IPS-18a (cell line): Measurements from ENCODE around the gene CD38.
"Not testable (repeated sequence)": the region's sequence is repeated elsewhere in the genome, so short reads cannot be mapped to it uniquely, and the experiment has no call there.

Experiments
- H3K27ac ChIP-seq: one replicate; pipeline ENCODE4 v1.5.1; 2013; ENCODE audit warnings: low read length
- H3K27me3 ChIP-seq: one replicate; pipeline ENCODE4 v1.6.1; 2013; ENCODE audit warnings: mild to moderate bottlenecking, low read length; ENCODE audit not compliant: control insufficient read depth, insufficient read depth
- H3K36me3 ChIP-seq: one replicate; pipeline ENCODE4 v1.6.1; 2013; ENCODE audit warnings: low read depth, low read length; ENCODE audit not compliant: control insufficient read depth
- H3K4me1 ChIP-seq: one replicate; pipeline ENCODE4 v1.6.1; 2013; ENCODE audit warnings: low read depth, low read length; ENCODE audit not compliant: control insufficient read depth
- H3K4me3 ChIP-seq: one replicate; pipeline ENCODE4 v1.5.1; 2013; ENCODE audit warnings: low read length
- H3K9ac ChIP-seq: one replicate; pipeline ENCODE4 v1.6.1; 2013; ENCODE audit warnings: mild to moderate bottlenecking, low read length, moderate library complexity
- H3K9me3 ChIP-seq: one replicate; pipeline ENCODE4 v1.6.1; 2013; ENCODE audit warnings: low read depth, low read length; ENCODE audit not compliant: control insufficient read depth

The CD38 gene

DNA sequence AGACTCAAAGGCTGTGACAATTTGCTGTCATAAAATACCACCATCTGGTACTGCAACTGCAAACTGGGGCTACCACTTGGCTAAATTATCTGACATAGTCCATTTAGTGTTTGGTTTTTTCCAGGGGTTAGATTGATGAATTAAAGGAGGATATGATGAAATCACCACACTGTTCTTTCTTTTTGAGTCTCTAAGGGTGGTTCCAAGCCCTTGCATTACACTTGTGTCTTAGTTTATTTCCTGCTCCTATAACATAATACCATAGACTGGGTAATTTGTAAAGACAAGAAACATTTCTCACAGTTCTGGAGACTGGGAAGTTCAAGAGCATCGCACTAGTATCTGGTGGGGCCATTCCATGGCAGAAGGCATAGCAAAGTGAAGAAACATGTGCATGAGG, 32.0 kb upstream of the CD38 start:
- H3K27ac ChIP-seq = no peak overlapping the region

GRCh38 chr4:15749001-15749400, 29.1 kb upstream of the CD38 start:
- H3K36me3 ChIP-seq = no peaks in the 10 kb centered on the region
- no peaks in the 10 kb centered on the region for H3K4me1 ChIP-seq
- H3K9me3 ChIP-seq = no peaks in the 10 kb centered on the region
- H3K27me3 ChIP-seq = no peaks in the 10 kb centered on the region
- no peak overlapping the region for H3K9ac ChIP-seq
- H3K27ac ChIP-seq = no peak overlapping the region
- no peak overlapping the region for H3K4me3 ChIP-seq

More for the DNA sequence above, 32.0 kb upstream of the CD38 start:
- no peak overlapping the region for H3K4me3 ChIP-seq
- H3K36me3 ChIP-seq = no peaks in the 10 kb centered on the region
- H3K4me1 ChIP-seq = no peaks in the 10 kb centered on the region
- H3K9me3 ChIP-seq = no peaks in the 10 kb centered on the region
- no peaks in the 10 kb centered on the region for H3K27me3 ChIP-seq
- no peak overlapping the region for H3K9ac ChIP-seq

GRCh38 chr4:15751153-15751552, 27.0 kb upstream of the CD38 start:
- no peaks in the 10 kb centered on the region for H3K9me3 ChIP-seq
- no peak overlapping the region for H3K9ac ChIP-seq
- H3K36me3 ChIP-seq = no peaks in the 10 kb centered on the region
- no peak overlapping the region for H3K27ac ChIP-seq
- H3K27me3 ChIP-seq = no peaks in the 10 kb centered on the region
- no peak overlapping the region for H3K4me3 ChIP-seq
- no peaks in the 10 kb centered on the region for H3K4me1 ChIP-seq

GRCh38 chr4:15753081-15753480, 25.0 kb upstream of the CD38 start:
- no peak overlapping the region for H3K9ac ChIP-seq
- H3K4me1 ChIP-seq = no peaks in the 10 kb centered on the region
- H3K4me3 ChIP-seq = no peak overlapping the region
- H3K9me3 ChIP-seq = no peaks in the 10 kb centered on the region
- H3K27ac ChIP-seq = no peak overlapping the region
- H3K27me3 ChIP-seq = no peaks in the 10 kb centered on the region
- H3K36me3 ChIP-seq = no peaks in the 10 kb centered on the region

- Histone ChIP-seq H3K9ac (no peak overlapping the region), H3K4me3 (no peak overlapping the region), H3K9me3 (no peaks in the 10 kb centered on the region), H3K4me1 (no peaks in the 10 kb centered on the region), H3K27ac (no peak overlapping the region), H3K36me3 (no peaks in the 10 kb centered on the region), H3K27me3 (no peaks in the 10 kb centered on the region)
Observed at GRCh38 chr4:15753786-15754185, 24.3 kb upstream of the CD38 start.

- Histone ChIP-seq H3K9ac (no peak overlapping the region), H3K36me3 (no peaks in the 10 kb centered on the region), H3K4me3 (no peak overlapping the region), H3K27me3 (no peaks in the 10 kb centered on the region), H3K27ac (no peak overlapping the region), H3K9me3 (no peaks in the 10 kb centered on the region), H3K4me1 (no peaks in the 10 kb centered on the region)
Observed at GRCh38 chr4:15754323-15754722, 23.8 kb upstream of the CD38 start.

DNA sequence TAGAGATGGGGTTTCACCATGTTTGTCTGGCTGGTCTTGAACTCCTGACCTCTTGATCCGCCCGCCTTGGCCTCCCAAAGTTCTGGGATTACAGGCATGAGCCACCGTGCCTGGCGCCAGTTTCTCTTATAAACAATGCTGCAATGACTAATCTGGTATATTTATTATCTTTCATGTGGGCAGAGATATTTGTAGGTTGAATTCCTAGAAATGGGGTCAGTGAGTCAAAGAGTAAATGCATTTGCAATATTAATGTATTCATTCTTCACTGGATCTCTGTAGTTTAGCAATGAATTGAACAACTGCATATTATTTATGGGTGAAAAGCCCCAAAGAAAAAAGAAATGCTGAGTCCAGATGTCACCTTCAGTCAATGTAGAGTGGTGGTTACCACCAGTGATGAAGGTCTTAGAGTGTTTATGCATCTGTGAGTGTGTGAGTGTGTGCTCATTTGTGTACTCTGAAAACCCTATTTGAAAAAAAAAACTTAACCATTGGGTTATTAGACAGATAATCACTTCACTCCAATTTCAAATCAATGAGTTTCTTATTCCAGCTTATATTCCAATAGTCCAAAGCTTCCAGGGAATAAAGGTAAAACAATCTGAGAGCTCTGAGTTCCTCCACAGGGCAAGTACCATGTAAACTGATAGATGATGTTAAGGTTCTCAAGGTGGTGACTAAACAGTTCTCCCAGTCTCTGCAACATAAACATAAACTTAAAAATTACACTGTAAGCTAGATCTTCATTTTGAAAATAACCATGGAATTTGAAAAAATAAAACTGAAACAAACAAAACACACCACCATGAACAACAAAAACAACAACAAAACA, 22.6 kb upstream of the CD38 start:
- H3K9ac ChIP-seq = no peak overlapping the region
- H3K27me3 ChIP-seq = no peaks in the 10 kb centered on the region
- H3K9me3 ChIP-seq = no peaks in the 10 kb centered on the region
- H3K27ac ChIP-seq = no peak overlapping the region
- no peak overlapping the region for H3K4me3 ChIP-seq
- H3K36me3 ChIP-seq = no peaks in the 10 kb centered on the region
- H3K4me1 ChIP-seq = no peaks in the 10 kb centered on the region

DNA sequence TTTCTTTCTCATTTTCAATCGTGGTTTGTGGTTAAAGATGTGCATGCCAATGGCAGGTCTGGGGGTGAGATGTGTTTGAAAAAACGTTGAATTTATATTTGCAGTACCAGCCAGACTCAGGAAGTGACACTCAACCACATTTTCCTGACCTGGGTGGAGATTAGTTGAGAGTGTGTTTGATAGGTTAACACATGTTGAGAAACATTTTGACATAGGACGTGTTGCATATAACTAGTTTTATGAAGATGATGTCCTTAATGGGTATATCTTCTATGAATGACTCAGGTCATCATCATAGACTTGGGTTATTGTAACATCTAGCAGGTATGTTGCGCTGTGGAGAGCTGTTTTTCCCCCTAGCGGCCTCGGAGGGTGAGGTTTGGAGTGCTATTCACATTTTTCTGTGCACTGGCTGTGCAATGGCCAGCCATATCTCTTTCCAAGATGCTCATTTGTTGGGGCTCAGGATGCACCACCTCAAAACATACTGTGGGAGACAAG, 21.7 kb upstream of the CD38 start:
- Histone ChIP-seq H3K27me3 (no peaks in the 10 kb centered on the region), H3K4me3 (no peak overlapping the region), H3K36me3 (no peaks in the 10 kb centered on the region), H3K27ac (no peak overlapping the region), H3K9me3 (no peaks in the 10 kb centered on the region), H3K9ac (no peak overlapping the region), H3K4me1 (no peaks in the 10 kb centered on the region)

GRCh38 chr4:15757054-15757453, 21.1 kb upstream of the CD38 start:
- H3K27me3 ChIP-seq = no peaks in the 10 kb centered on the region
- no peak overlapping the region for H3K4me3 ChIP-seq
- no peaks in the 10 kb centered on the region for H3K36me3 ChIP-seq
- no peak overlapping the region for H3K27ac ChIP-seq
- no peaks in the 10 kb centered on the region for H3K9me3 ChIP-seq
- no peaks in the 10 kb centered on the region for H3K4me1 ChIP-seq
- H3K9ac ChIP-seq = no peak overlapping the region

GRCh38 chr4:15758294-15758693, 19.8 kb upstream of the CD38 start:
- no peaks in the 10 kb centered on the region for H3K27me3 ChIP-seq
- H3K4me3 ChIP-seq = no peak overlapping the region
- no peak overlapping the region for H3K9ac ChIP-seq
- no peaks in the 10 kb centered on the region for H3K4me1 ChIP-seq
- H3K9me3 ChIP-seq = no peaks in the 10 kb centered on the region
- H3K36me3 ChIP-seq = no peaks in the 10 kb centered on the region
- H3K27ac ChIP-seq = no peak overlapping the region

- not testable (repeated sequence) for H3K9me3 ChIP-seq
Observed at GRCh38 chr4:15762460-15762859, 15.7 kb upstream of the CD38 start.

DNA sequence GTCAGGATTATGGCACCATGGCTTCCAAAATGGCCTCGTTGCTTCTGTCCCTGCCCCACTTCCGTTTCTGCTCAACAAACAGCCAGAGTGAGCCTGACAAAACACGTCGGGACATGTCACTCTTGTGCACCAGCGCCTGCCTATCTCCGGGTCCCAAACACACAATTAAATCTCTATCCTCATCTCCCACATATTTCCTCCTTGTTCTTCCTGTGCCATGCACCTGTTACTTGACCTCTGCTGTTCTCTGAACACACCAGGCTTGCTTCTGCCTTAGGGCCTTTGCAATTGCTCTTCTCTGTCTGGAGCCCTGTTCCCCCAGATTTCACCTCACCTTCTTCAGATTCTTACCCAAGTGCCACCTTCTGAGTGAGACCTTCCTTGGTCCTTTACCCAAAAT, 12.7 kb upstream of the CD38 start:
- no peak overlapping the region for H3K9ac ChIP-seq
- H3K4me3 ChIP-seq = no peak overlapping the region

More at GRCh38 chr4:15762460-15762859, 15.7 kb upstream of the CD38 start:
- H3K36me3 ChIP-seq, H3K9ac ChIP-seq, H3K27me3 ChIP-seq, H3K27ac ChIP-seq, H3K4me3 ChIP-seq, H3K4me1 ChIP-seq: not testable (repeated sequence)

More for the DNA sequence above, 12.7 kb upstream of the CD38 start:
- Histone ChIP-seq H3K27ac (no peak overlapping the region), H3K36me3 (no peaks in the 10 kb centered on the region), H3K9me3 (no peaks in the 10 kb centered on the region), H3K4me1 (no peaks in the 10 kb centered on the region), H3K27me3 (no peaks in the 10 kb centered on the region)
